ENCODE measurements around the gene GABRR3. TPM values are rescaled to one million over a fixed set of nuclear protein-coding genes. Genes with fewer than 3 reads are reported as not detected.

The GABRR3 gene
- polyA plus RNA-seq, 1 of the 3 experiments (the other 2 are of a cell fraction) = not detected

DNA sequence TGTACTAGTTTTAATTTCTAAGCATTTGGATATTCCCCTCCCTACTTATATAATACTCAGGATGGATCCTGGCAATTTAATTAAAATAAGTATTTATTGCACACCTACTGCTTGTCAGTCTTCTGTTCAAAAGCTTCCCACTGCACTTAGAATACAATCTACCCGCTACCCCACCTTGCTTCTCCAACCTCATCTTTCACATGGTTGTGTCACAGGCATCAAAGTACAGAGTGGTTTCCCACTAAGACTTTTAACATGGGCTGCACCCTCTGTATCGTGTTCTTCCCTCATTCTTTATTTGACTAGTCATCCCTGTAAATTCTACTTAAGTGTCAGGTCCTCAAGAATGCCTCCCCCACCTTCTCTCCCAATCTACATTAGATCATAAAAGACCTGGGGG is 97.9 kb downstream of the GABRR3 start:
- no peak overlapping the region for H3K27ac ChIP-seq (ENCODE audit: low read depth in 2 of 2, low read length in 1 of 2)
- H3K4me3 ChIP-seq (ENCODE audit: low read depth in 2 of 2, low read length in 1 of 2) = no peak overlapping the region
- no peaks in the 10 kb centered on the region for H3K9me3 ChIP-seq
- H3K36me3 ChIP-seq (replicated peaks in 1 of 2; ENCODE audit: control insufficient read depth in 1 of 2, insufficient read depth in 2 of 2, low read length in 1 of 2) = peaks cover 16 to 38% of the 10 kb centered on the region in 2 experiments
- ChIA-PET CTCF (no interaction called here), POLR2A (no interaction called here)
- no peaks in the 10 kb centered on the region for H3F3A ChIP-seq (replicated peaks; ENCODE audit: insufficient read depth)
- no peak overlapping the region for H3K9ac ChIP-seq
- no peaks in the 10 kb centered on the region for H3K79me2 ChIP-seq (ENCODE audit: insufficient read depth)
- 89% methylated on average over 2 of the region's 2 CpGs for WGBS (ENCODE audit: low lambda C conversion rate)
- no peak overlapping the region for H2AFZ ChIP-seq (ENCODE audit: low read depth)
- TF ChIP-seq CHD2 (IDR thresholded peaks at IDR 0.05; ENCODE audit: low read length, partially characterized antibody) (no peak), EP300 (IDR thresholded peaks at IDR 0.05; ENCODE audit: borderline replicate concordance in 1 of 2, low read depth in 1 of 2, low read length in 1 of 2) (no peak), RCOR1 (IDR thresholded peaks at IDR 0.05; ENCODE audit: low read length) (no peak), POLR2AphosphoS5 (IDR thresholded peaks at IDR 0.05; ENCODE audit: low read depth, low read length) (no peak), SIN3A (IDR thresholded peaks at IDR 0.05; ENCODE audit: borderline replicate concordance, low read depth, low read length) (no peak)
- TF ChIP-seq, protein P1, sequence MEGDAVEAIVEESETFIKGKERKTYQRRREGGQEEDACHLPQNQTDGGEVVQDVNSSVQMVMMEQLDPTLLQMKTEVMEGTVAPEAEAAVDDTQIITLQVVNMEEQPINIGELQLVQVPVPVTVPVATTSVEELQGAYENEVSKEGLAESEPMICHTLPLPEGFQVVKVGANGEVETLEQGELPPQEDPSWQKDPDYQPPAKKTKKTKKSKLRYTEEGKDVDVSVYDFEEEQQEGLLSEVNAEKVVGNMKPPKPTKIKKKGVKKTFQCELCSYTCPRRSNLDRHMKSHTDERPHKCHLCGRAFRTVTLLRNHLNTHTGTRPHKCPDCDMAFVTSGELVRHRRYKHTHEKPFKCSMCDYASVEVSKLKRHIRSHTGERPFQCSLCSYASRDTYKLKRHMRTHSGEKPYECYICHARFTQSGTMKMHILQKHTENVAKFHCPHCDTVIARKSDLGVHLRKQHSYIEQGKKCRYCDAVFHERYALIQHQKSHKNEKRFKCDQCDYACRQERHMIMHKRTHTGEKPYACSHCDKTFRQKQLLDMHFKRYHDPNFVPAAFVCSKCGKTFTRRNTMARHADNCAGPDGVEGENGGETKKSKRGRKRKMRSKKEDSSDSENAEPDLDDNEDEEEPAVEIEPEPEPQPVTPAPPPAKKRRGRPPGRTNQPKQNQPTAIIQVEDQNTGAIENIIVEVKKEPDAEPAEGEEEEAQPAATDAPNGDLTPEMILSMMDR (IDR thresholded peaks at IDR 0.05) = no peak
- TF ChIP-seq, protein P2, sequence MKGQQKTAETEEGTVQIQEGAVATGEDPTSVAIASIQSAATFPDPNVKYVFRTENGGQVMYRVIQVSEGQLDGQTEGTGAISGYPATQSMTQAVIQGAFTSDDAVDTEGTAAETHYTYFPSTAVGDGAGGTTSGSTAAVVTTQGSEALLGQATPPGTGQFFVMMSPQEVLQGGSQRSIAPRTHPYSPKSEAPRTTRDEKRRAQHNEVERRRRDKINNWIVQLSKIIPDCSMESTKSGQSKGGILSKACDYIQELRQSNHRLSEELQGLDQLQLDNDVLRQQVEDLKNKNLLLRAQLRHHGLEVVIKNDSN (IDR thresholded peaks at IDR 0.05; ENCODE audit: borderline replicate concordance, low read depth) = no peak
- TF ChIP-seq, protein P3, sequence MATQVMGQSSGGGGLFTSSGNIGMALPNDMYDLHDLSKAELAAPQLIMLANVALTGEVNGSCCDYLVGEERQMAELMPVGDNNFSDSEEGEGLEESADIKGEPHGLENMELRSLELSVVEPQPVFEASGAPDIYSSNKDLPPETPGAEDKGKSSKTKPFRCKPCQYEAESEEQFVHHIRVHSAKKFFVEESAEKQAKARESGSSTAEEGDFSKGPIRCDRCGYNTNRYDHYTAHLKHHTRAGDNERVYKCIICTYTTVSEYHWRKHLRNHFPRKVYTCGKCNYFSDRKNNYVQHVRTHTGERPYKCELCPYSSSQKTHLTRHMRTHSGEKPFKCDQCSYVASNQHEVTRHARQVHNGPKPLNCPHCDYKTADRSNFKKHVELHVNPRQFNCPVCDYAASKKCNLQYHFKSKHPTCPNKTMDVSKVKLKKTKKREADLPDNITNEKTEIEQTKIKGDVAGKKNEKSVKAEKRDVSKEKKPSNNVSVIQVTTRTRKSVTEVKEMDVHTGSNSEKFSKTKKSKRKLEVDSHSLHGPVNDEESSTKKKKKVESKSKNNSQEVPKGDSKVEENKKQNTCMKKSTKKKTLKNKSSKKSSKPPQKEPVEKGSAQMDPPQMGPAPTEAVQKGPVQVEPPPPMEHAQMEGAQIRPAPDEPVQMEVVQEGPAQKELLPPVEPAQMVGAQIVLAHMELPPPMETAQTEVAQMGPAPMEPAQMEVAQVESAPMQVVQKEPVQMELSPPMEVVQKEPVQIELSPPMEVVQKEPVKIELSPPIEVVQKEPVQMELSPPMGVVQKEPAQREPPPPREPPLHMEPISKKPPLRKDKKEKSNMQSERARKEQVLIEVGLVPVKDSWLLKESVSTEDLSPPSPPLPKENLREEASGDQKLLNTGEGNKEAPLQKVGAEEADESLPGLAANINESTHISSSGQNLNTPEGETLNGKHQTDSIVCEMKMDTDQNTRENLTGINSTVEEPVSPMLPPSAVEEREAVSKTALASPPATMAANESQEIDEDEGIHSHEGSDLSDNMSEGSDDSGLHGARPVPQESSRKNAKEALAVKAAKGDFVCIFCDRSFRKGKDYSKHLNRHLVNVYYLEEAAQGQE (IDR thresholded peaks at IDR 0.05; ENCODE audit: low read depth, low read length) = no peak
- TF ChIP-seq, protein P4, sequence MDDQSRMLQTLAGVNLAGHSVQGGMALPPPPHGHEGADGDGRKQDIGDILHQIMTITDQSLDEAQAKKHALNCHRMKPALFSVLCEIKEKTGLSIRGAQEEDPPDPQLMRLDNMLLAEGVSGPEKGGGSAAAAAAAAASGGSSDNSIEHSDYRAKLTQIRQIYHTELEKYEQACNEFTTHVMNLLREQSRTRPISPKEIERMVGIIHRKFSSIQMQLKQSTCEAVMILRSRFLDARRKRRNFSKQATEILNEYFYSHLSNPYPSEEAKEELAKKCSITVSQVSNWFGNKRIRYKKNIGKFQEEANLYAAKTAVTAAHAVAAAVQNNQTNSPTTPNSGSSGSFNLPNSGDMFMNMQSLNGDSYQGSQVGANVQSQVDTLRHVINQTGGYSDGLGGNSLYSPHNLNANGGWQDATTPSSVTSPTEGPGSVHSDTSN (IDR thresholded peaks at IDR 0.05) = no peak
- no peak overlapping the region for H3K4me2 ChIP-seq
- no peaks in the 10 kb centered on the region for H4K20me1 ChIP-seq (ENCODE audit: insufficient read depth)
- no peaks in the 10 kb centered on the region for H3K9me2 ChIP-seq
- no peak for DNase-seq
- no peaks in the 10 kb centered on the region for H3K27me3 ChIP-seq (ENCODE audit: insufficient read depth)
- H3K4me1 ChIP-seq (ENCODE audit: control insufficient read depth in 1 of 2, insufficient read depth in 2 of 2, low read depth in 1 of 2, low read length in 1 of 2) = no peaks in the 10 kb centered on the region

DNA sequence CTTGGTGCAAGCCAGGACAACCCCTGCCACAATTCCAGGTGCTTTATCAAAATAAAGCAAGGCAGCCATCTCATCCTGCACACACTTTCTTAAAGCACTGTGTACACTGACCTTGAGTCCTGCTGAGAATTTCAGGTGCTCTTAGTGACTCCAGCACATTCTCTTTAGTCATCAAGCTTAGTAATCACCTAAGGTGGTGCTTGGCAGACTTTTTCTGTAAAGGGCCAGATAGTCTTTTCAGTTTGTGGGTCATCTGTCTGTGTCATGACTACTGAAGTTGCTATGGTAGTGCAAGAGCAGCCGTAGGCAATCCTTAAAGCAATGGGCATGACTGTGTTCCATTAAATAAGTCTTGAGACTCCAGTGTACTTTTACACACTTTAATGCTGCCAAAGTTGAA is 99.3 kb downstream of the GABRR3 start:
- H3K79me2 ChIP-seq (ENCODE audit: insufficient read depth) = no peaks in the 10 kb centered on the region
- no peak overlapping the region for H3K9ac ChIP-seq
- CTCF ChIA-PET = no interaction called here
- no peaks in the 10 kb centered on the region for H3K27me3 ChIP-seq (ENCODE audit: insufficient read depth)
- no peak overlapping the region for H3K4me2 ChIP-seq
- 88% methylated on average over 1 of the region's 1 CpG for WGBS (ENCODE audit: low lambda C conversion rate)
- no peak for DNase-seq
- no peak overlapping the region for H3K27ac ChIP-seq (ENCODE audit: low read depth in 2 of 2, low read length in 1 of 2)
- H3K4me1 ChIP-seq (ENCODE audit: control insufficient read depth in 1 of 2, insufficient read depth in 2 of 2, low read depth in 1 of 2, low read length in 1 of 2) = no peaks in the 10 kb centered on the region
- H3K9me2 ChIP-seq = no peaks in the 10 kb centered on the region
- no peak overlapping the region for H2AFZ ChIP-seq (ENCODE audit: low read depth)
- H3K9me3 ChIP-seq = no peaks in the 10 kb centered on the region
- H3F3A ChIP-seq (replicated peaks; ENCODE audit: insufficient read depth) = no peaks in the 10 kb centered on the region
- no peak overlapping the region for H3K4me3 ChIP-seq (ENCODE audit: low read depth in 2 of 2, low read length in 1 of 2)
- no peaks in the 10 kb centered on the region for H4K20me1 ChIP-seq (ENCODE audit: insufficient read depth)
- POLR2A ChIA-PET = no interaction called here
- peaks cover 18 to 25% of the 10 kb centered on the region in 2 experiments for H3K36me3 ChIP-seq (replicated peaks in 1 of 2; ENCODE audit: control insufficient read depth in 1 of 2, insufficient read depth in 2 of 2, low read length in 1 of 2)
- TF ChIP-seq, protein P5, sequence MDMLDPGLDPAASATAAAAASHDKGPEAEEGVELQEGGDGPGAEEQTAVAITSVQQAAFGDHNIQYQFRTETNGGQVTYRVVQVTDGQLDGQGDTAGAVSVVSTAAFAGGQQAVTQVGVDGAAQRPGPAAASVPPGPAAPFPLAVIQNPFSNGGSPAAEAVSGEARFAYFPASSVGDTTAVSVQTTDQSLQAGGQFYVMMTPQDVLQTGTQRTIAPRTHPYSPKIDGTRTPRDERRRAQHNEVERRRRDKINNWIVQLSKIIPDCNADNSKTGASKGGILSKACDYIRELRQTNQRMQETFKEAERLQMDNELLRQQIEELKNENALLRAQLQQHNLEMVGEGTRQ (IDR thresholded peaks at IDR 0.05; ENCODE audit: borderline replicate concordance, low read depth, low read length) = no peak
- no peak for TF ChIP-seq RXRA (IDR thresholded peaks at IDR 0.05; ENCODE audit: borderline replicate concordance, low read depth)
- TF ChIP-seq, protein P2 (IDR thresholded peaks at IDR 0.05; ENCODE audit: borderline replicate concordance, low read depth) = no peak
- no peak for TF ChIP-seq ELF1 (IDR thresholded peaks at IDR 0.05)
- TF ChIP-seq FOXM1 (IDR thresholded peaks at IDR 0.05; ENCODE audit: low read depth) = no peak
- no peak for TF ChIP-seq RAD21 (IDR thresholded peaks at IDR 0.05; ENCODE audit: low read length)
- no peak for TF ChIP-seq EP300 (IDR thresholded peaks at IDR 0.05; ENCODE audit: borderline replicate concordance in 1 of 2, low read depth in 1 of 2, low read length in 1 of 2)
- TF ChIP-seq, protein P6, sequence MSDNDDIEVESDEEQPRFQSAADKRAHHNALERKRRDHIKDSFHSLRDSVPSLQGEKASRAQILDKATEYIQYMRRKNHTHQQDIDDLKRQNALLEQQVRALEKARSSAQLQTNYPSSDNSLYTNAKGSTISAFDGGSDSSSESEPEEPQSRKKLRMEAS (IDR thresholded peaks at IDR 0.05; ENCODE audit: low read depth) = no peak
